HCT116 (cell line): ENCODE results near the gene UNC80. TPM values are rescaled to one million over a fixed set of nuclear protein-coding genes. Genes with fewer than 3 reads are reported as not detected.

Source experiments
- ATAC-seq: fragments of 200-7000 bp; cut with Tn5 transposase; 2 replicates; pipeline ENCODE4 v1.9.1; 2020; ENCODE audit warnings: mild to moderate bottlenecking, moderate library complexity
- BruUV-seq: library from RNA; stranded (reverse); fragments of 400-500 nt; replicated peaks from 2 replicates; lab custom pipeline; 2021; lab: Mats Ljungman, UMichigan
- CTCF ChIA-PET: fragments of 300-600 bp; sonication (Branson Sonifier 250); formaldehyde crosslinking; loops from one replicate; lab custom pipeline; 2021; ENCODE audit warnings: antibody characterized with exemption; lab: Charles Lee
- POLR2A ChIA-PET: fragments of 300-600, 350-600 bp; sonication (Branson Sonifier 250); formaldehyde crosslinking; loops from one replicate; lab custom pipeline; 2021; ENCODE audit warnings: antibody characterized with exemption; lab: Charles Lee
- RAD21 ChIA-PET, 2 experiments: fragments of 300-600 bp; sonication (Branson Sonifier 250); formaldehyde crosslinking; loops; one replicate each; lab custom pipeline; 2023; ENCODE audit warnings: low total read pairs in 2 of 2; ENCODE audit not compliant: uncharacterized antibody in 2 of 2, unreplicated experiment in 2 of 2, low non-redundant PET in 1 of 2; lab: Charles Lee
- DNase-seq: peaks from one replicate; pipeline ENCODE4 v3.0.0-alpha.2; 2010; ENCODE audit warnings: low read depth, low spot score
- H2AFZ ChIP-seq: fragments of 200-600 bp; shearing (Covaris generic), sonication (generic); 2 replicates; pipeline ENCODE4 v1.6.1; 2017; ENCODE audit warnings: low read depth, mixed run types, mixed read lengths, antibody characterized with exemption, low read length; ENCODE audit not compliant: poor library complexity, severe bottlenecking
- H3K27ac ChIP-seq: 2 replicates; pipeline ENCODE4 v1.5.1; 2012; ENCODE audit warnings: low read depth, low read length
- H3K27me3 ChIP-seq: fragments of 200-600 bp; sonication (generic); 2 replicates; pipeline ENCODE4 v1.6.1; 2016; ENCODE audit warnings: mixed run types, low read length, mixed read lengths; ENCODE audit not compliant: insufficient read depth
- H3K36me3 ChIP-seq, 2 experiments: fragments of 200-500 bp in 1 of 2; fragments of 200-600 bp in 1 of 2; sonication (Bioruptor generic) in 1 of 2; sonication (generic) in 1 of 2; 2 replicates each; pipeline versions ENCODE4 v1.5.1 to v1.6.1; 2014 to 2016; ENCODE audit warnings: low read length in 2 of 2, inconsistent platforms in 1 of 2, mixed read lengths in 1 of 2, mixed run types in 1 of 2; ENCODE audit not compliant: insufficient read depth in 2 of 2, control insufficient read depth in 1 of 2
- H3K4me1 ChIP-seq, 2 experiments: fragments of 200-600 bp in 1 of 2; sonication (generic) in 1 of 2; 2 replicates each; pipeline versions ENCODE4 v1.5.1 to v1.6.1; 2012 to 2017; ENCODE audit warnings: low read length in 2 of 2, inconsistent platforms in 1 of 2, mild to moderate bottlenecking in 1 of 2, mixed read lengths in 1 of 2, mixed run types in 1 of 2, moderate library complexity in 1 of 2; ENCODE audit not compliant: insufficient read depth in 2 of 2, control insufficient read depth in 1 of 2
- H3K4me2 ChIP-seq: fragments of 200-600 bp; sonication (generic); 2 replicates; pipeline ENCODE4 v1.6.1; 2017; ENCODE audit warnings: mixed run types, low read length, mixed read lengths
- H3K4me3 ChIP-seq, 2 experiments: fragments of 200-600 bp in 1 of 2; sonication (generic) in 1 of 2; replicated peaks in 1 of 2; 2 replicates each; pipeline ENCODE4 v1.5.1; 2011 to 2016; ENCODE audit warnings: low read length in 2 of 2, control low read depth in 1 of 2, low read depth in 1 of 2, mild to moderate bottlenecking in 1 of 2, mixed read lengths in 1 of 2, mixed run types in 1 of 2
- H3K79me2 ChIP-seq: fragments of 200-600 bp; sonication (generic); 2 replicates; pipeline ENCODE4 v1.6.1; 2017; ENCODE audit warnings: mild to moderate bottlenecking, mixed run types, low read length, moderate library complexity, mixed read lengths; ENCODE audit not compliant: insufficient read depth
- H3K9ac ChIP-seq: fragments of 200-600 bp; sonication (generic); 2 replicates; pipeline ENCODE4 v1.6.1; 2016; ENCODE audit warnings: low read length, mixed read lengths
- H3K9me2 ChIP-seq: fragments of 200-600 bp; sonication (generic), shearing (Covaris generic); 2 replicates; pipeline ENCODE4 v1.6.1; 2017; ENCODE audit warnings: mixed run types, mild to moderate bottlenecking, moderate library complexity; ENCODE audit not compliant: insufficient read depth
- H3K9me3 ChIP-seq, 2 experiments: fragments of 200-500 bp in 1 of 2; fragments of 200-600 bp in 1 of 2; sonication (Bioruptor generic) in 1 of 2; sonication (generic) in 1 of 2; 2 replicates each; pipeline ENCODE4 v1.6.1; 2014 to 2017; ENCODE audit warnings: low read length in 2 of 2, mixed read lengths in 2 of 2, inconsistent platforms in 1 of 2, low read depth in 1 of 2, mild to moderate bottlenecking in 1 of 2, mixed run types in 1 of 2, moderate library complexity in 1 of 2; ENCODE audit not compliant: control insufficient read depth in 1 of 2, insufficient read depth in 1 of 2
- H4K20me1 ChIP-seq: fragments of 200-600 bp; sonication (generic), shearing (Covaris generic); 2 replicates; pipeline ENCODE4 v1.6.1; 2017; ENCODE audit warnings: mixed run types, mild to moderate bottlenecking, moderate library complexity; ENCODE audit not compliant: insufficient read depth
- ATF3 ChIP-seq: IDR thresholded peaks from 2 replicates; pipeline ENCODE4 v1.6.1; 2012
- CBX3 ChIP-seq: IDR thresholded peaks from 2 replicates; pipeline ENCODE4 v1.6.1; 2012; ENCODE audit warnings: low read depth
- CEBPB ChIP-seq: IDR thresholded peaks from 2 replicates; pipeline ENCODE4 v1.6.1; 2012; ENCODE audit warnings: low read depth
- EGR1 ChIP-seq: IDR thresholded peaks from 2 replicates; pipeline ENCODE4 v1.6.1; 2012; ENCODE audit warnings: low read depth
- ELF1 ChIP-seq: IDR thresholded peaks from 2 replicates; pipeline ENCODE4 v1.6.1; 2012; ENCODE audit warnings: low read depth, borderline replicate concordance
- RAD21 ChIP-seq: IDR thresholded peaks from 2 replicates; pipeline ENCODE4 v1.6.1; 2012; ENCODE audit warnings: low read depth, mild to moderate bottlenecking
- REST ChIP-seq: IDR thresholded peaks from 2 replicates; pipeline ENCODE4 v1.6.1; 2012; ENCODE audit warnings: low read depth
- YY1 ChIP-seq: IDR thresholded peaks from 2 replicates; pipeline ENCODE4 v1.6.1; 2011; ENCODE audit warnings: low read length, low read depth, moderate library complexity, mild to moderate bottlenecking; ENCODE audit not compliant: insufficient replicate concordance; ENCODE audit errors: extremely low read depth
- intact Hi-C: fragments of 100-400 bp; cut with micrococcal nuclease; formaldehyde crosslinking; loops from 2 replicates; pipeline ENCODE4 v1.10.0; 2022
- total RNA-seq: library from RNA; stranded (reverse); gene quantifications from one replicate; pipeline ENCODE4 v1.2.1, GENCODE V29; 2021; ENCODE audit not compliant: unreplicated experiment
- TF ChIP-seq, protein P1 (sequence below): IDR thresholded peaks from 2 replicates; pipeline ENCODE4 v1.6.1; 2011; ENCODE audit warnings: mild to moderate bottlenecking, low read length, moderate library complexity; ENCODE audit not compliant: insufficient replicate concordance; ENCODE audit errors: extremely low read depth

Gene UNC80
- total RNA-seq, 1 experiment from 2014 or later, result not detected

GRCh38 chr2:209913786-209914345 lies 142.2 kb downstream of the UNC80 start:
- H3K27me3 ChIP-seq, result no peaks in the 10 kb centered on the region
- H3K79me2 ChIP-seq, result no peaks in the 10 kb centered on the region
- no peak for TF ChIP-seq CEBPB
- TF ChIP-seq RAD21, result no peak
- no peak for TF ChIP-seq EGR1
- no peak for TF ChIP-seq CBX3
- TF ChIP-seq, protein P1, sequence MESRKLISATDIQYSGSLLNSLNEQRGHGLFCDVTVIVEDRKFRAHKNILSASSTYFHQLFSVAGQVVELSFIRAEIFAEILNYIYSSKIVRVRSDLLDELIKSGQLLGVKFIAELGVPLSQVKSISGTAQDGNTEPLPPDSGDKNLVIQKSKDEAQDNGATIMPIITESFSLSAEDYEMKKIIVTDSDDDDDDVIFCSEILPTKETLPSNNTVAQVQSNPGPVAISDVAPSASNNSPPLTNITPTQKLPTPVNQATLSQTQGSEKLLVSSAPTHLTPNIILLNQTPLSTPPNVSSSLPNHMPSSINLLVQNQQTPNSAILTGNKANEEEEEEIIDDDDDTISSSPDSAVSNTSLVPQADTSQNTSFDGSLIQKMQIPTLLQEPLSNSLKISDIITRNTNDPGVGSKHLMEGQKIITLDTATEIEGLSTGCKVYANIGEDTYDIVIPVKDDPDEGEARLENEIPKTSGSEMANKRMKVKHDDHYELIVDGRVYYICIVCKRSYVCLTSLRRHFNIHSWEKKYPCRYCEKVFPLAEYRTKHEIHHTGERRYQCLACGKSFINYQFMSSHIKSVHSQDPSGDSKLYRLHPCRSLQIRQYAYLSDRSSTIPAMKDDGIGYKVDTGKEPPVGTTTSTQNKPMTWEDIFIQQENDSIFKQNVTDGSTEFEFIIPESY, result no peak
- no peak for TF ChIP-seq REST
- TF ChIP-seq YY1, result no peak
- TF ChIP-seq ATF3, result no peak
- TF ChIP-seq ELF1, result no peak
- no peaks in the 10 kb centered on the region for H3K4me1 ChIP-seq
- H3K9me3 ChIP-seq, result no peaks in the 10 kb centered on the region
- intact Hi-C loops, result no loop called here
- no peaks in the 10 kb centered on the region for H4K20me1 ChIP-seq
- ATAC-seq, result no peak
- ChIA-PET POLR2A (no interaction called here), CTCF (no interaction called here), RAD21 (no interaction called here)
- H3K9me2 ChIP-seq, result no peaks in the 10 kb centered on the region
- H2AFZ ChIP-seq, result no peak overlapping the region
- no peak for DNase-seq
- H3K4me3 ChIP-seq, result no peak overlapping the region
- H3K4me2 ChIP-seq, result no peak overlapping the region
- no peak overlapping the region for H3K9ac ChIP-seq
- no TSS peak for BruUV-seq
- no peak overlapping the region for H3K27ac ChIP-seq
- H3K36me3 ChIP-seq, result no peaks in the 10 kb centered on the region
